ENCODE measurements around the gene LIN54.
A peak's percentile ranks its signal among the peaks of the same experiment; 100 is the strongest.
"Not testable (repeated sequence)": the region's sequence is repeated elsewhere in the genome, so short reads cannot be mapped to it uniquely, and the experiment has no call there.

LIN54 gene

GRCh38 chr4:83012200-83012686, 1.6 kb upstream of the LIN54 start:
- peak; percentile 18 for DNase-seq

- no peak for DNase-seq
Measured at GRCh38 chr4:83011689-83012199, 1.1 kb upstream of the LIN54 start.

- no peak for DNase-seq
Measured at GRCh38 chr4:83010111-83010521, 507 bp downstream of the LIN54 start.

GRCh38 chr4:83009529-83009928, 1.1 kb downstream of the LIN54 start:
- no peak for DNase-seq

GRCh38 chr4:83003044-83003791, 7.4 kb downstream of the LIN54 start:
- DNase-seq = not testable (repeated sequence)

- no peak for DNase-seq
Measured at GRCh38 chr4:83002329-83002728, 8.3 kb downstream of the LIN54 start.

GRCh38 chr4:82998898-82999297, 11.7 kb downstream of the LIN54 start:
- DNase-seq = no peak

GRCh38 chr4:82994834-82995233, 15.8 kb downstream of the LIN54 start:
- DNase-seq = no peak

- no peak for DNase-seq
Measured at GRCh38 chr4:82989575-82990429, 20.8 kb downstream of the LIN54 start.

GRCh38 chr4:82988323-82988832, 22.2 kb downstream of the LIN54 start:
- no peak for DNase-seq

- not testable (repeated sequence) for DNase-seq
Measured at GRCh38 chr4:82987519-82987918, 23.1 kb downstream of the LIN54 start.

GRCh38 chr4:82984459-82984858, 26.2 kb downstream of the LIN54 start:
- DNase-seq = no peak

GRCh38 chr4:82983444-82983843, 27.2 kb downstream of the LIN54 start:
- DNase-seq = no peak

- no peak for DNase-seq
Measured at GRCh38 chr4:82981138-82981537, 29.5 kb downstream of the LIN54 start.

- DNase-seq = no peak
Measured at GRCh38 chr4:82975792-82976191, 34.8 kb downstream of the LIN54 start.

- DNase-seq = no peak
Measured at GRCh38 chr4:82969414-82969813, 41.2 kb downstream of the LIN54 start.

- no peak for DNase-seq
Measured at GRCh38 chr4:82968972-82969371, 41.7 kb downstream of the LIN54 start.

GRCh38 chr4:82965763-82966162, 44.9 kb downstream of the LIN54 start:
- DNase-seq = no peak

- DNase-seq = no peak
Measured at GRCh38 chr4:82957045-82957444, 53.6 kb downstream of the LIN54 start.

- DNase-seq = no peak
Measured at GRCh38 chr4:82954212-82954611, 56.4 kb downstream of the LIN54 start.

- no peak for DNase-seq
Measured at GRCh38 chr4:82951196-82951595, 59.4 kb downstream of the LIN54 start.

GRCh38 chr4:82948647-82949204, 61.9 kb downstream of the LIN54 start:
- no peak for DNase-seq

- DNase-seq = no peak
Measured at GRCh38 chr4:82947498-82947897, 63.1 kb downstream of the LIN54 start.
